HL-60 (cell line): ENCODE results near the gene KIF2A.

Experiments used
- DNase-seq, 2 experiments: peaks; one replicate each; pipeline ENCODE4 v3.0.0-alpha.2; 2010 to 2020; ENCODE audit warnings: low read depth in 1 of 2, low spot score in 1 of 2
- H3K27ac ChIP-seq: fragments of 250-450 bp; sonication (Bioruptor Pico); replicated peaks from 2 replicates; pipeline ENCODE4 v1.5.1; 2020; ENCODE audit warnings: mild to moderate bottlenecking, moderate library complexity
- H3K27me3 ChIP-seq: fragments of 250-450 bp; sonication (Bioruptor Pico); 2 replicates; pipeline ENCODE4 v1.5.1; 2021; ENCODE audit warnings: mild to moderate bottlenecking, moderate library complexity; ENCODE audit not compliant: insufficient read depth, poor library complexity, severe bottlenecking
- H3K4me3 ChIP-seq: replicated peaks from 2 replicates; pipeline ENCODE4 v1.5.1; 2011; ENCODE audit warnings: mild to moderate bottlenecking, control low read depth, low read length; ENCODE audit not compliant: insufficient read depth
- CTCF ChIP-seq: IDR thresholded peaks from one replicate; pipeline ENCODE4 v1.5.1; 2011; ENCODE audit warnings: low read length, control low read depth, inconsistent platforms; ENCODE audit not compliant: insufficient read depth
- GABPA ChIP-seq: IDR thresholded peaks from 2 replicates; pipeline ENCODE4 v1.6.1; 2012; ENCODE audit warnings: low read depth
- POLR2AphosphoS5 ChIP-seq: IDR thresholded peaks from 2 replicates; pipeline ENCODE4 v1.6.1; 2012; ENCODE audit warnings: low read depth
- REST ChIP-seq: IDR thresholded peaks from 2 replicates; pipeline ENCODE4 v1.6.1; 2012; ENCODE audit warnings: low read depth; ENCODE audit not compliant: insufficient replicate concordance
- SPI1 ChIP-seq: IDR thresholded peaks from 2 replicates; pipeline ENCODE4 v1.6.1; 2012; ENCODE audit warnings: low read depth, mild to moderate bottlenecking, borderline replicate concordance

The KIF2A gene

GRCh38 chr5:62275581-62275980 lies 30.4 kb upstream of the KIF2A start:
- TF ChIP-seq SPI1: no peak
- no peak for TF ChIP-seq POLR2AphosphoS5
- TF ChIP-seq REST: no peak
- TF ChIP-seq CTCF: no peak
- no peak for TF ChIP-seq GABPA
- H3K27ac ChIP-seq: no peak overlapping the region
- no peak overlapping the region for H3K4me3 ChIP-seq
- DNase-seq: no peak
- no peaks in the 10 kb centered on the region for H3K27me3 ChIP-seq

- no peak for DNase-seq
- Histone ChIP-seq H3K4me3 (no peak overlapping the region), H3K27me3 (no peaks in the 10 kb centered on the region), H3K27ac (no peak overlapping the region)
- no peak for TF ChIP-seq SPI1
- no peak for TF ChIP-seq GABPA
- TF ChIP-seq REST: no peak
- TF ChIP-seq POLR2AphosphoS5: no peak
- TF ChIP-seq CTCF: no peak
These were observed 24.6 kb upstream of the KIF2A start for GRCh38 chr5:62281411-62281810.

- no peak for DNase-seq
- H3K27me3 ChIP-seq: no peaks in the 10 kb centered on the region
- TF ChIP-seq REST (no peak), GABPA (no peak), CTCF (no peak), POLR2AphosphoS5 (no peak), SPI1 (no peak)
- H3K27ac ChIP-seq: no peak overlapping the region
- H3K4me3 ChIP-seq: no peak overlapping the region
These were observed 23.9 kb upstream of the KIF2A start for GRCh38 chr5:62282064-62282463.
